NCI-H187 (cell line): ENCODE data around the gene AGBL3.
"Not testable (repeated sequence)": the region's sequence is repeated elsewhere in the genome, so short reads cannot be mapped to it uniquely, and the experiment has no call there.

ENCODE experiments used
- DNase-seq, 2 experiments: peaks; one replicate each; lab custom pipeline; 2025; lab: John Stamatoyannopoulos, UW

Gene AGBL3

GRCh38 chr7:135076882-135077281, 90.6 kb downstream of the AGBL3 start:
- no peak for DNase-seq

GRCh38 chr7:135077642-135078041, 91.3 kb downstream of the AGBL3 start:
- no peak for DNase-seq

GRCh38 chr7:135078051-135078450, 91.7 kb downstream of the AGBL3 start:
- no peak for DNase-seq

GRCh38 chr7:135079068-135079467, 92.8 kb downstream of the AGBL3 start:
- DNase-seq, result no peak

- no peak for DNase-seq
Observed at GRCh38 chr7:135083005-135083404, 96.7 kb downstream of the AGBL3 start.

- no peak for DNase-seq
Observed at GRCh38 chr7:135088566-135088965, 102.3 kb downstream of the AGBL3 start.

- no peak for DNase-seq
Observed at GRCh38 chr7:135091717-135092116, 105.4 kb downstream of the AGBL3 start.

- no peak for DNase-seq
Observed at GRCh38 chr7:135094472-135095237, 108.3 kb downstream of the AGBL3 start.

GRCh38 chr7:135095450-135095849, 109.1 kb downstream of the AGBL3 start:
- DNase-seq, result no peak

GRCh38 chr7:135098391-135098790, 112.1 kb downstream of the AGBL3 start:
- DNase-seq, result no peak

- no peak for DNase-seq
Observed at GRCh38 chr7:135100856-135101255, 114.5 kb downstream of the AGBL3 start.

GRCh38 chr7:135102372-135102771, 116.1 kb downstream of the AGBL3 start:
- no peak for DNase-seq

GRCh38 chr7:135109562-135109961, 123.3 kb downstream of the AGBL3 start:
- DNase-seq, result no peak

GRCh38 chr7:135109976-135110375, 123.7 kb downstream of the AGBL3 start:
- DNase-seq, result no peak

GRCh38 chr7:135111379-135111778, 125.1 kb downstream of the AGBL3 start:
- no peak for DNase-seq

GRCh38 chr7:135114622-135115021, 128.3 kb downstream of the AGBL3 start:
- no peak for DNase-seq

- no peak for DNase-seq
Observed at GRCh38 chr7:135117096-135117495, 130.8 kb downstream of the AGBL3 start.

- DNase-seq, result no peak
Observed at GRCh38 chr7:135121868-135122267, 135.6 kb downstream of the AGBL3 start.

GRCh38 chr7:135124631-135125030, 138.3 kb downstream of the AGBL3 start:
- DNase-seq, result not testable (repeated sequence)

GRCh38 chr7:135128931-135129330, 142.6 kb downstream of the AGBL3 start:
- no peak for DNase-seq

GRCh38 chr7:135129579-135129978, 143.3 kb downstream of the AGBL3 start:
- DNase-seq, result no peak

- no peak for DNase-seq
Observed at GRCh38 chr7:135143885-135144668, 157.8 kb downstream of the AGBL3 start.

- no peak for DNase-seq
Observed at GRCh38 chr7:135147341-135147898, 161.1 kb downstream of the AGBL3 start.
